ENCODE data around the gene CPNE6.
"Not testable (repeated sequence)": the region's sequence is repeated elsewhere in the genome, so short reads cannot be mapped to it uniquely, and the experiment has no call there.

The CPNE6 gene

GRCh38 chr14:24040692-24041091, 30.7 kb upstream of the CPNE6 start:
- Histone ChIP-seq H3K27me3 (ENCODE audit: low read length) (no peaks in the 10 kb centered on the region), H3K9me2 (replicated peaks; ENCODE audit: insufficient read depth, low read length) (no peaks in the 10 kb centered on the region)

GRCh38 chr14:24042746-24043145, 28.6 kb upstream of the CPNE6 start:
- no peaks in the 10 kb centered on the region for H3K79me2 ChIP-seq (ENCODE audit: insufficient read depth, low read length)
- no peaks in the 10 kb centered on the region for H3K27me3 ChIP-seq (ENCODE audit: low read length)
- no peak overlapping the region for H3K4me3 ChIP-seq (ENCODE audit: insufficient read depth, low read length, poor library complexity, severe bottlenecking)
- no peak overlapping the region for H3K27ac ChIP-seq (ENCODE audit: low read depth, low read length)
- no peak overlapping the region for H3K9ac ChIP-seq (ENCODE audit: low read length)
- no peaks in the 10 kb centered on the region for H4K20me1 ChIP-seq (ENCODE audit: low read depth, low read length)
- no peaks in the 10 kb centered on the region for H3K9me2 ChIP-seq (replicated peaks; ENCODE audit: insufficient read depth, low read length)
- H2AFZ ChIP-seq (ENCODE audit: low read depth, low read length, severe bottlenecking): no peak overlapping the region
- no peaks in the 10 kb centered on the region for H3F3A ChIP-seq (ENCODE audit: insufficient read depth)
- no peaks in the 10 kb centered on the region for H3K36me3 ChIP-seq (ENCODE audit: low read length)
- TF ChIP-seq EZH2phosphoT487 (conservative IDR thresholded peaks at IDR 0.05; ENCODE audit: low read length) (no peak), CTCF (IDR thresholded peaks at IDR 0.05; ENCODE audit: insufficient read depth, low read length, poor library complexity, severe bottlenecking) (no peak)
- no peaks in the 10 kb centered on the region for H3K9me3 ChIP-seq (ENCODE audit: insufficient read depth, low read length)
- no peak overlapping the region for H3K4me2 ChIP-seq (ENCODE audit: low read depth, low read length, poor library complexity, severe bottlenecking)

More at GRCh38 chr14:24040692-24041091, 30.7 kb upstream of the CPNE6 start:
- no peaks in the 10 kb centered on the region for H3K9me3 ChIP-seq (ENCODE audit: insufficient read depth, low read length)
- H3F3A ChIP-seq (ENCODE audit: insufficient read depth): no peaks in the 10 kb centered on the region
- H3K79me2 ChIP-seq (ENCODE audit: insufficient read depth, low read length): no peaks in the 10 kb centered on the region
- no peak overlapping the region for H3K4me2 ChIP-seq (ENCODE audit: low read depth, low read length, poor library complexity, severe bottlenecking)
- no peak overlapping the region for H3K4me3 ChIP-seq (ENCODE audit: insufficient read depth, low read length, poor library complexity, severe bottlenecking)
- H3K27ac ChIP-seq (ENCODE audit: low read depth, low read length): no peak overlapping the region
- H3K9ac ChIP-seq (ENCODE audit: low read length): no peak overlapping the region
- no peaks in the 10 kb centered on the region for H3K36me3 ChIP-seq (ENCODE audit: low read length)
- H4K20me1 ChIP-seq (ENCODE audit: low read depth, low read length): no peaks in the 10 kb centered on the region
- TF ChIP-seq CTCF (IDR thresholded peaks at IDR 0.05; ENCODE audit: insufficient read depth, low read length, poor library complexity, severe bottlenecking): no peak
- H2AFZ ChIP-seq (ENCODE audit: low read depth, low read length, severe bottlenecking): no peak overlapping the region

- H3K27ac ChIP-seq (ENCODE audit: low read depth, low read length); H3K9ac ChIP-seq (ENCODE audit: low read length); H3K27me3 ChIP-seq (ENCODE audit: low read length); H3K36me3 ChIP-seq (ENCODE audit: low read length); H4K20me1 ChIP-seq (ENCODE audit: low read depth, low read length); H3F3A ChIP-seq (ENCODE audit: insufficient read depth); H3K79me2 ChIP-seq (ENCODE audit: insufficient read depth, low read length); H3K4me3 ChIP-seq (ENCODE audit: insufficient read depth, low read length, poor library complexity, severe bottlenecking); H3K9me3 ChIP-seq (ENCODE audit: insufficient read depth, low read length); H3K4me2 ChIP-seq (ENCODE audit: low read depth, low read length, poor library complexity, severe bottlenecking); H2AFZ ChIP-seq (ENCODE audit: low read depth, low read length, severe bottlenecking); H3K9me2 ChIP-seq (replicated peaks; ENCODE audit: insufficient read depth, low read length): not testable (repeated sequence)
These were observed 22.4 kb upstream of the CPNE6 start for GRCh38 chr14:24049002-24049401.

GRCh38 chr14:24050753-24051152, 20.6 kb upstream of the CPNE6 start:
- not testable (repeated sequence) for H3K36me3 ChIP-seq (ENCODE audit: low read length); H3K27ac ChIP-seq (ENCODE audit: low read depth, low read length); H3K27me3 ChIP-seq (ENCODE audit: low read length); H4K20me1 ChIP-seq (ENCODE audit: low read depth, low read length); H2AFZ ChIP-seq (ENCODE audit: low read depth, low read length, severe bottlenecking); H3K9me3 ChIP-seq (ENCODE audit: insufficient read depth, low read length); H3F3A ChIP-seq (ENCODE audit: insufficient read depth); H3K4me2 ChIP-seq (ENCODE audit: low read depth, low read length, poor library complexity, severe bottlenecking); H3K9me2 ChIP-seq (replicated peaks; ENCODE audit: insufficient read depth, low read length); H3K4me3 ChIP-seq (ENCODE audit: insufficient read depth, low read length, poor library complexity, severe bottlenecking); H3K79me2 ChIP-seq (ENCODE audit: insufficient read depth, low read length); H3K9ac ChIP-seq (ENCODE audit: low read length)
